ENCODE results near the gene GAD1. TPM values are rescaled to one million over a fixed set of nuclear protein-coding genes. Genes with fewer than 3 reads are reported as not detected.

GAD1 gene
- polyA plus RNA-seq, 1 of the 3 experiments (the other 2 are of a cell fraction), result 0.20 TPM

- H3K4me2 ChIP-seq, result 0 out of 2 replicates have a peak overlapping the region, but pooled peaks have one; percentile 32
- no peaks in the 10 kb centered on the region for H3K79me2 ChIP-seq (ENCODE audit: insufficient read depth)
- H2AFZ ChIP-seq (ENCODE audit: low read depth), result peak overlapping the region; percentile 42; the same call in 1 of the 2 replicates
- no peak overlapping the region for H3K9ac ChIP-seq
- H3F3A ChIP-seq (replicated peaks; ENCODE audit: insufficient read depth), result no peaks in the 10 kb centered on the region
- H3K27ac ChIP-seq (ENCODE audit: low read depth in 2 of 2, low read length in 1 of 2), result no peak overlapping the region
- no peak for TF ChIP-seq FOXJ3 (CRISPR knock-in tag; IDR thresholded peaks at IDR 0.05)
- TF ChIP-seq FOSL2 (IDR thresholded peaks at IDR 0.05; ENCODE audit: borderline replicate concordance, low read depth), result peak; percentile 27; the same call in 1 of the 2 replicates
- TF ChIP-seq TCF12 (IDR thresholded peaks at IDR 0.05), result peak; percentile 58; the same call in 1 of the 2 replicates
- TF ChIP-seq JUND (IDR thresholded peaks at IDR 0.05), result peak; percentile 18; the same call in 1 of the 2 replicates
- no peak for TF ChIP-seq IRF3 (IDR thresholded peaks at IDR 0.05; ENCODE audit: low read depth, low read length)
- TF ChIP-seq MXI1 (IDR thresholded peaks at IDR 0.05; ENCODE audit: low read depth, low read length), result no peak
- TF ChIP-seq USF2 (IDR thresholded peaks at IDR 0.05; ENCODE audit: borderline replicate concordance, low read depth, low read length), result no peak
- TF ChIP-seq SIN3A (IDR thresholded peaks at IDR 0.05; ENCODE audit: borderline replicate concordance, low read depth, low read length), result no peak
- no peak for TF ChIP-seq NFIC (IDR thresholded peaks at IDR 0.05; ENCODE audit: borderline replicate concordance)
- TF ChIP-seq YY1 (IDR thresholded peaks at IDR 0.05; ENCODE audit: low read depth), result no peak
- TF ChIP-seq FOXM1 (IDR thresholded peaks at IDR 0.05; ENCODE audit: low read depth), result no peak
- H3K4me1 ChIP-seq (ENCODE audit: control insufficient read depth in 1 of 2, insufficient read depth in 2 of 2, low read depth in 1 of 2, low read length in 1 of 2), result peaks cover 0 to 3% of the 10 kb centered on the region in 2 experiments; a peak in 2 of 4 replicates
- H3K27me3 ChIP-seq (ENCODE audit: insufficient read depth), result no peaks in the 10 kb centered on the region
- no peaks in the 10 kb centered on the region for H3K9me2 ChIP-seq
- ChIA-PET POLR2A (no interaction called here), CTCF (interaction anchor here (0.6 to 2.1 kb wide), 3 partner anchors 50 to 882 kb away, joined by 3 to 10 read pairs (median 4); partner anchors contain the start of gene GORASP2)
- no peaks in the 10 kb centered on the region for H3K36me3 ChIP-seq (replicated peaks in 1 of 2; ENCODE audit: control insufficient read depth in 1 of 2, insufficient read depth in 2 of 2, low read length in 1 of 2)
- no peak for DNase-seq
- H3K4me3 ChIP-seq (ENCODE audit: low read depth in 2 of 2, low read length in 1 of 2), result no peak overlapping the region
- H3K9me3 ChIP-seq, result no peaks in the 10 kb centered on the region
- H4K20me1 ChIP-seq (ENCODE audit: insufficient read depth), result no peaks in the 10 kb centered on the region
Observed at GRCh38 chr2:170878066-170878465, 61.4 kb downstream of the GAD1 start.

DNA sequence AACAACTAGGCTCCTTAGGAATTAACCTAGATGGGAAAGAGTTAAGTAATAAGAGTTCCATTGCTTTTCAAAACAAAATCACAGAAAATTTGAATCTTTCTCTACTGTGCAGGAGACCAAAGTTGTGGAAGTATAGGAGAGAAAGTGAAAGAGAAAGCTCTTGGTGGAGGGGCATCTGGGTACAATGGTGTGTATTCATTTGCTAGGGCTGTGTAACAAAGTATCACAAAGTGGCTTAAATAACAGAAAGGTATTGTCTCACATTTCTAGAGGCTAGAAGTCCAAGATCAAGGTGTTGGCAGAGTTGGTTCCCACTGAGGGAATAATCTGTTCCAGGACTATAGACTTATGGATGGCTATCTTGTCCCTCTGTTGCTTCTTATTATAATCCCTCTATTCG, 61.8 kb downstream of the GAD1 start:
- Histone ChIP-seq H4K20me1 (ENCODE audit: insufficient read depth) (no peaks in the 10 kb centered on the region), H3K4me3 (ENCODE audit: low read depth in 2 of 2, low read length in 1 of 2) (no peak overlapping the region), H3F3A (replicated peaks; ENCODE audit: insufficient read depth) (no peaks in the 10 kb centered on the region), H3K36me3 (replicated peaks in 1 of 2; ENCODE audit: control insufficient read depth in 1 of 2, insufficient read depth in 2 of 2, low read length in 1 of 2) (no peaks in the 10 kb centered on the region), H3K9me2 (no peaks in the 10 kb centered on the region), H3K9me3 (no peaks in the 10 kb centered on the region), H3K4me2 (0 out of 2 replicates have a peak overlapping the region, but pooled peaks have one; percentile 32), H3K27ac (ENCODE audit: low read depth in 2 of 2, low read length in 1 of 2) (no peak overlapping the region), H2AFZ (ENCODE audit: low read depth) (peak overlapping the region; percentile 42; the same call in 1 of the 2 replicates), H3K79me2 (ENCODE audit: insufficient read depth) (no peaks in the 10 kb centered on the region), H3K9ac (no peak overlapping the region), H3K4me1 (ENCODE audit: control insufficient read depth in 1 of 2, insufficient read depth in 2 of 2, low read depth in 1 of 2, low read length in 1 of 2) (peaks cover 0 to under 1% of the 10 kb centered on the region in 2 experiments; a peak in 2 of 4 replicates), H3K27me3 (ENCODE audit: insufficient read depth) (no peaks in the 10 kb centered on the region)
- TF ChIP-seq RFX5 (IDR thresholded peaks at IDR 0.05; ENCODE audit: low read length) (no peak), FOXJ3 (CRISPR knock-in tag; IDR thresholded peaks at IDR 0.05) (no peak), TCF12 (IDR thresholded peaks at IDR 0.05) (no peak)
- TF ChIP-seq, protein P1, sequence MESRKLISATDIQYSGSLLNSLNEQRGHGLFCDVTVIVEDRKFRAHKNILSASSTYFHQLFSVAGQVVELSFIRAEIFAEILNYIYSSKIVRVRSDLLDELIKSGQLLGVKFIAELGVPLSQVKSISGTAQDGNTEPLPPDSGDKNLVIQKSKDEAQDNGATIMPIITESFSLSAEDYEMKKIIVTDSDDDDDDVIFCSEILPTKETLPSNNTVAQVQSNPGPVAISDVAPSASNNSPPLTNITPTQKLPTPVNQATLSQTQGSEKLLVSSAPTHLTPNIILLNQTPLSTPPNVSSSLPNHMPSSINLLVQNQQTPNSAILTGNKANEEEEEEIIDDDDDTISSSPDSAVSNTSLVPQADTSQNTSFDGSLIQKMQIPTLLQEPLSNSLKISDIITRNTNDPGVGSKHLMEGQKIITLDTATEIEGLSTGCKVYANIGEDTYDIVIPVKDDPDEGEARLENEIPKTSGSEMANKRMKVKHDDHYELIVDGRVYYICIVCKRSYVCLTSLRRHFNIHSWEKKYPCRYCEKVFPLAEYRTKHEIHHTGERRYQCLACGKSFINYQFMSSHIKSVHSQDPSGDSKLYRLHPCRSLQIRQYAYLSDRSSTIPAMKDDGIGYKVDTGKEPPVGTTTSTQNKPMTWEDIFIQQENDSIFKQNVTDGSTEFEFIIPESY (IDR thresholded peaks at IDR 0.05; ENCODE audit: borderline replicate concordance, low read depth), result no peak
- TF ChIP-seq, protein P2, sequence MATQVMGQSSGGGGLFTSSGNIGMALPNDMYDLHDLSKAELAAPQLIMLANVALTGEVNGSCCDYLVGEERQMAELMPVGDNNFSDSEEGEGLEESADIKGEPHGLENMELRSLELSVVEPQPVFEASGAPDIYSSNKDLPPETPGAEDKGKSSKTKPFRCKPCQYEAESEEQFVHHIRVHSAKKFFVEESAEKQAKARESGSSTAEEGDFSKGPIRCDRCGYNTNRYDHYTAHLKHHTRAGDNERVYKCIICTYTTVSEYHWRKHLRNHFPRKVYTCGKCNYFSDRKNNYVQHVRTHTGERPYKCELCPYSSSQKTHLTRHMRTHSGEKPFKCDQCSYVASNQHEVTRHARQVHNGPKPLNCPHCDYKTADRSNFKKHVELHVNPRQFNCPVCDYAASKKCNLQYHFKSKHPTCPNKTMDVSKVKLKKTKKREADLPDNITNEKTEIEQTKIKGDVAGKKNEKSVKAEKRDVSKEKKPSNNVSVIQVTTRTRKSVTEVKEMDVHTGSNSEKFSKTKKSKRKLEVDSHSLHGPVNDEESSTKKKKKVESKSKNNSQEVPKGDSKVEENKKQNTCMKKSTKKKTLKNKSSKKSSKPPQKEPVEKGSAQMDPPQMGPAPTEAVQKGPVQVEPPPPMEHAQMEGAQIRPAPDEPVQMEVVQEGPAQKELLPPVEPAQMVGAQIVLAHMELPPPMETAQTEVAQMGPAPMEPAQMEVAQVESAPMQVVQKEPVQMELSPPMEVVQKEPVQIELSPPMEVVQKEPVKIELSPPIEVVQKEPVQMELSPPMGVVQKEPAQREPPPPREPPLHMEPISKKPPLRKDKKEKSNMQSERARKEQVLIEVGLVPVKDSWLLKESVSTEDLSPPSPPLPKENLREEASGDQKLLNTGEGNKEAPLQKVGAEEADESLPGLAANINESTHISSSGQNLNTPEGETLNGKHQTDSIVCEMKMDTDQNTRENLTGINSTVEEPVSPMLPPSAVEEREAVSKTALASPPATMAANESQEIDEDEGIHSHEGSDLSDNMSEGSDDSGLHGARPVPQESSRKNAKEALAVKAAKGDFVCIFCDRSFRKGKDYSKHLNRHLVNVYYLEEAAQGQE (IDR thresholded peaks at IDR 0.05; ENCODE audit: low read depth, low read length), result no peak
- TF ChIP-seq, protein P3, sequence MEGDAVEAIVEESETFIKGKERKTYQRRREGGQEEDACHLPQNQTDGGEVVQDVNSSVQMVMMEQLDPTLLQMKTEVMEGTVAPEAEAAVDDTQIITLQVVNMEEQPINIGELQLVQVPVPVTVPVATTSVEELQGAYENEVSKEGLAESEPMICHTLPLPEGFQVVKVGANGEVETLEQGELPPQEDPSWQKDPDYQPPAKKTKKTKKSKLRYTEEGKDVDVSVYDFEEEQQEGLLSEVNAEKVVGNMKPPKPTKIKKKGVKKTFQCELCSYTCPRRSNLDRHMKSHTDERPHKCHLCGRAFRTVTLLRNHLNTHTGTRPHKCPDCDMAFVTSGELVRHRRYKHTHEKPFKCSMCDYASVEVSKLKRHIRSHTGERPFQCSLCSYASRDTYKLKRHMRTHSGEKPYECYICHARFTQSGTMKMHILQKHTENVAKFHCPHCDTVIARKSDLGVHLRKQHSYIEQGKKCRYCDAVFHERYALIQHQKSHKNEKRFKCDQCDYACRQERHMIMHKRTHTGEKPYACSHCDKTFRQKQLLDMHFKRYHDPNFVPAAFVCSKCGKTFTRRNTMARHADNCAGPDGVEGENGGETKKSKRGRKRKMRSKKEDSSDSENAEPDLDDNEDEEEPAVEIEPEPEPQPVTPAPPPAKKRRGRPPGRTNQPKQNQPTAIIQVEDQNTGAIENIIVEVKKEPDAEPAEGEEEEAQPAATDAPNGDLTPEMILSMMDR (IDR thresholded peaks at IDR 0.05), result no peak
- CTCF ChIA-PET, result interaction anchor here (0.6 to 2.1 kb wide), 2 partner anchors 50 to 882 kb away, joined by 3 to 10 read pairs; partner anchors contain the start of gene GORASP2
- 43% methylated on average over 1 of the region's 1 CpG for WGBS (ENCODE audit: low lambda C conversion rate)
- no peak for DNase-seq
- POLR2A ChIA-PET, result no interaction called here

Measured in SK-N-SH (cell line).